HepG2 (cell line): ENCODE results near the gene SLC25A18. TPM values are rescaled to one million over a fixed set of nuclear protein-coding genes. Genes with fewer than 3 reads are reported as not detected.

Experiments
- CBX5 ChIP-seq: sonication (generic); formaldehyde crosslinking; IDR thresholded peaks from 2 replicates; pipeline ENCODE4 v1.4.0; 2020; ENCODE audit warnings: missing genetic modification reagents, borderline replicate concordance
- GATAD1 ChIP-seq: IDR thresholded peaks from 2 replicates; pipeline ENCODE4 v1.6.1; 2016; ENCODE audit warnings: missing genetic modification reagents, missing compliant biosample characterization
- GTF2F1 ChIP-seq: fragments of 150-350 bp; IDR thresholded peaks from 2 replicates; pipeline ENCODE4 v1.6.1; 2014; ENCODE audit warnings: low read length
- NR3C1 ChIP-seq: sonication (generic); formaldehyde crosslinking; IDR thresholded peaks from 2 replicates; pipeline ENCODE4 v1.4.0; 2020; ENCODE audit warnings: missing genetic modification reagents
- PRPF4 ChIP-seq: fragments of 200-400 bp; formaldehyde crosslinking; IDR thresholded peaks from 2 replicates; pipeline ENCODE4 v1.6.1; 2016; ENCODE audit warnings: low read length, low read depth; ENCODE audit not compliant: poor library complexity, severe bottlenecking
- STAT5B ChIP-seq: sonication (generic); formaldehyde crosslinking; IDR thresholded peaks from 2 replicates; pipeline ENCODE4 v1.4.0; 2020; ENCODE audit warnings: missing genetic modification reagents
- TCF7L2 ChIP-seq: IDR thresholded peaks from 2 replicates; pipeline ENCODE4 v1.6.1; 2011; ENCODE audit warnings: mild to moderate bottlenecking, low read depth, low read length, moderate library complexity
- TOE1 ChIP-seq: sonication (generic); formaldehyde crosslinking; IDR thresholded peaks from 2 replicates; pipeline ENCODE4 v1.4.0; 2020; ENCODE audit warnings: mild to moderate bottlenecking, missing genetic modification reagents
- ZNF17 ChIP-seq: sonication (generic); formaldehyde crosslinking; IDR thresholded peaks from 2 replicates; pipeline ENCODE4 v1.5.0; 2020; ENCODE audit warnings: mild to moderate bottlenecking, missing genetic modification reagents
- ZNF263 ChIP-seq: sonication (generic); formaldehyde crosslinking; IDR thresholded peaks from 2 replicates; pipeline ENCODE4 v1.4.0; 2020; ENCODE audit warnings: missing genetic modification reagents
- ZNF318 ChIP-seq: sonication (generic); formaldehyde crosslinking; IDR thresholded peaks from 2 replicates; pipeline ENCODE4 v1.4.0; 2020; ENCODE audit warnings: mild to moderate bottlenecking, missing genetic modification reagents
- ZNF574 ChIP-seq: sonication (generic); formaldehyde crosslinking; IDR thresholded peaks from 2 replicates; pipeline ENCODE4 v1.4.0; 2020; ENCODE audit warnings: missing genetic modification reagents
- polyA plus RNA-seq, 8 experiments: library from polyadenylated mRNA; depleted of rRNA in 3 of 8; stranded (reverse) in 7 of 8; unstranded in 1 of 8; fragments of >200 nt; fragmentation: Illumina TruSeq in 4 of 8; extraction: Trizol in 4 of 8; gene quantifications; 2 replicates each; pipeline versions ENCODE4 v1.2.1 to v1.2.3, GENCODE V29; 2011 to 2016; ENCODE audit warnings: low read depth in 4 of 8, missing spikeins in 1 of 8, mixed read lengths in 1 of 8; ENCODE audit not compliant: insufficient read depth in 1 of 8
- total RNA-seq, 5 experiments: library from RNA; depleted of rRNA; stranded (reverse); fragments of >200 nt; fragmentation: Illumina TruSeq; extraction: Trizol; gene quantifications; 2 replicates each; pipeline ENCODE4 v1.2.3, GENCODE V29; 2016; ENCODE audit warnings: low read depth in 1 of 5
- TF ChIP-seq, protein P1 (sequence below): sonication (generic); formaldehyde crosslinking; IDR thresholded peaks from 2 replicates; pipeline ENCODE4 v1.5.1; 2020; ENCODE audit warnings: mild to moderate bottlenecking, moderate library complexity, missing genetic modification reagents
- TF ChIP-seq, protein P2 (sequence below): sonication (generic); formaldehyde crosslinking; IDR thresholded peaks from 2 replicates; pipeline ENCODE4 v1.4.0; 2020; ENCODE audit warnings: missing genetic modification reagents, mild to moderate bottlenecking, borderline replicate concordance

SLC25A18 gene
- total and polyA plus RNA-seq, 2 of the 13 experiments (the other 11 are each of a cell fraction or from before 2014, with no cell fraction given), result 0.28 to 0.75 TPM

- TF ChIP-seq ZNF318 (CRISPR knock-in tag), result no peak
- TF ChIP-seq, protein P1, sequence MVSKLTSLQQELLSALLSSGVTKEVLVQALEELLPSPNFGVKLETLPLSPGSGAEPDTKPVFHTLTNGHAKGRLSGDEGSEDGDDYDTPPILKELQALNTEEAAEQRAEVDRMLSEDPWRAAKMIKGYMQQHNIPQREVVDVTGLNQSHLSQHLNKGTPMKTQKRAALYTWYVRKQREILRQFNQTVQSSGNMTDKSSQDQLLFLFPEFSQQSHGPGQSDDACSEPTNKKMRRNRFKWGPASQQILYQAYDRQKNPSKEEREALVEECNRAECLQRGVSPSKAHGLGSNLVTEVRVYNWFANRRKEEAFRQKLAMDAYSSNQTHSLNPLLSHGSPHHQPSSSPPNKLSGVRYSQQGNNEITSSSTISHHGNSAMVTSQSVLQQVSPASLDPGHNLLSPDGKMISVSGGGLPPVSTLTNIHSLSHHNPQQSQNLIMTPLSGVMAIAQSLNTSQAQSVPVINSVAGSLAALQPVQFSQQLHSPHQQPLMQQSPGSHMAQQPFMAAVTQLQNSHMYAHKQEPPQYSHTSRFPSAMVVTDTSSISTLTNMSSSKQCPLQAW (CRISPR knock-in tag), result peak; percentile 51
- no peak for TF ChIP-seq TCF7L2
- TF ChIP-seq STAT5B (CRISPR knock-in tag), result no peak
- TF ChIP-seq GTF2F1, result no peak
- no peak for TF ChIP-seq TOE1 (CRISPR knock-in tag)
- TF ChIP-seq GATAD1, result peak; percentile 93
- no peak for TF ChIP-seq PRPF4
- TF ChIP-seq, protein P2, sequence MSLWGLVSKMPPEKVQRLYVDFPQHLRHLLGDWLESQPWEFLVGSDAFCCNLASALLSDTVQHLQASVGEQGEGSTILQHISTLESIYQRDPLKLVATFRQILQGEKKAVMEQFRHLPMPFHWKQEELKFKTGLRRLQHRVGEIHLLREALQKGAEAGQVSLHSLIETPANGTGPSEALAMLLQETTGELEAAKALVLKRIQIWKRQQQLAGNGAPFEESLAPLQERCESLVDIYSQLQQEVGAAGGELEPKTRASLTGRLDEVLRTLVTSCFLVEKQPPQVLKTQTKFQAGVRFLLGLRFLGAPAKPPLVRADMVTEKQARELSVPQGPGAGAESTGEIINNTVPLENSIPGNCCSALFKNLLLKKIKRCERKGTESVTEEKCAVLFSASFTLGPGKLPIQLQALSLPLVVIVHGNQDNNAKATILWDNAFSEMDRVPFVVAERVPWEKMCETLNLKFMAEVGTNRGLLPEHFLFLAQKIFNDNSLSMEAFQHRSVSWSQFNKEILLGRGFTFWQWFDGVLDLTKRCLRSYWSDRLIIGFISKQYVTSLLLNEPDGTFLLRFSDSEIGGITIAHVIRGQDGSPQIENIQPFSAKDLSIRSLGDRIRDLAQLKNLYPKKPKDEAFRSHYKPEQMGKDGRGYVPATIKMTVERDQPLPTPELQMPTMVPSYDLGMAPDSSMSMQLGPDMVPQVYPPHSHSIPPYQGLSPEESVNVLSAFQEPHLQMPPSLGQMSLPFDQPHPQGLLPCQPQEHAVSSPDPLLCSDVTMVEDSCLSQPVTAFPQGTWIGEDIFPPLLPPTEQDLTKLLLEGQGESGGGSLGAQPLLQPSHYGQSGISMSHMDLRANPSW (CRISPR knock-in tag), result no peak
- TF ChIP-seq ZNF17 (CRISPR knock-in tag), result no peak
- TF ChIP-seq ZNF263 (CRISPR knock-in tag), result no peak
- TF ChIP-seq ZNF574 (CRISPR knock-in tag), result peak; percentile 68
- TF ChIP-seq CBX5 (CRISPR knock-in tag), result no peak
- no peak for TF ChIP-seq NR3C1
Observed at GRCh38 chr22:17628406-17629172, 65.3 kb downstream of the SLC25A18 start, which contains the start of gene ATP6V1E1 (continued).
